Cardiac muscle cell (in vitro differentiated cells and primary cell): ENCODE results near the gene TGIF2. TPM values are rescaled to one million over a fixed set of nuclear protein-coding genes. Genes with fewer than 3 reads are reported as not detected.

Experiments
- DNase-seq, 2 donors: peaks; one replicate each; pipeline versions ENCODE4 v3.0.0 to v3.0.0-alpha.2; 2010 to 2017; ENCODE audit warnings: low read depth in 1 of 2, low spot score in 1 of 2
- H3K27ac ChIP-seq: fragments of 200-600 bp; sonication (generic); 2 replicates; pipeline ENCODE4 v1.5.1; 2016
- H3K27me3 ChIP-seq: fragments of 200-600 bp; sonication (generic); 2 replicates; pipeline ENCODE4 v1.6.0; 2016; ENCODE audit warnings: control low read depth
- H3K36me3 ChIP-seq: fragments of 200-600 bp; sonication (generic); 2 replicates; pipeline ENCODE4 v1.5.1; 2016; ENCODE audit warnings: control low read depth
- H3K4me1 ChIP-seq: fragments of 200-600 bp; sonication (generic); 2 replicates; pipeline ENCODE4 v1.8.1; 2017; ENCODE audit warnings: low read depth, mild to moderate bottlenecking, mixed run types
- H3K4me3 ChIP-seq: fragments of 200-600 bp; sonication (generic); 2 replicates; pipeline ENCODE4 v1.5.1; 2016; ENCODE audit warnings: mild to moderate bottlenecking
- H3K9me3 ChIP-seq: fragments of 200-600 bp; sonication (generic); 2 replicates; pipeline ENCODE4 v1.5.1; 2017; ENCODE audit warnings: low read depth, mild to moderate bottlenecking, control low read depth
- polyA plus RNA-seq: library from polyadenylated mRNA; unstranded; fragments of >200 nt; fragmentation: Nextera tagmentation; extraction: Ambion mirVana; gene quantifications from 2 replicates; pipeline ENCODE4 v1.2.1, GENCODE V29; 2016
- total RNA-seq: library from RNA; depleted of rRNA; stranded (reverse); fragments of >200 nt; gene quantifications from 2 replicates; pipeline ENCODE4 v1.2.3, GENCODE V29; 2016
- TF ChIP-seq, protein P1 (sequence below): IDR thresholded peaks from 2 replicates; pipeline ENCODE4 v1.5.1; 2012; ENCODE audit warnings: low read depth, mild to moderate bottlenecking, low read length

Gene TGIF2
- total and polyA plus RNA-seq, 2 experiments from 2014 or later: 59.4 to 69.5 TPM

DNA sequence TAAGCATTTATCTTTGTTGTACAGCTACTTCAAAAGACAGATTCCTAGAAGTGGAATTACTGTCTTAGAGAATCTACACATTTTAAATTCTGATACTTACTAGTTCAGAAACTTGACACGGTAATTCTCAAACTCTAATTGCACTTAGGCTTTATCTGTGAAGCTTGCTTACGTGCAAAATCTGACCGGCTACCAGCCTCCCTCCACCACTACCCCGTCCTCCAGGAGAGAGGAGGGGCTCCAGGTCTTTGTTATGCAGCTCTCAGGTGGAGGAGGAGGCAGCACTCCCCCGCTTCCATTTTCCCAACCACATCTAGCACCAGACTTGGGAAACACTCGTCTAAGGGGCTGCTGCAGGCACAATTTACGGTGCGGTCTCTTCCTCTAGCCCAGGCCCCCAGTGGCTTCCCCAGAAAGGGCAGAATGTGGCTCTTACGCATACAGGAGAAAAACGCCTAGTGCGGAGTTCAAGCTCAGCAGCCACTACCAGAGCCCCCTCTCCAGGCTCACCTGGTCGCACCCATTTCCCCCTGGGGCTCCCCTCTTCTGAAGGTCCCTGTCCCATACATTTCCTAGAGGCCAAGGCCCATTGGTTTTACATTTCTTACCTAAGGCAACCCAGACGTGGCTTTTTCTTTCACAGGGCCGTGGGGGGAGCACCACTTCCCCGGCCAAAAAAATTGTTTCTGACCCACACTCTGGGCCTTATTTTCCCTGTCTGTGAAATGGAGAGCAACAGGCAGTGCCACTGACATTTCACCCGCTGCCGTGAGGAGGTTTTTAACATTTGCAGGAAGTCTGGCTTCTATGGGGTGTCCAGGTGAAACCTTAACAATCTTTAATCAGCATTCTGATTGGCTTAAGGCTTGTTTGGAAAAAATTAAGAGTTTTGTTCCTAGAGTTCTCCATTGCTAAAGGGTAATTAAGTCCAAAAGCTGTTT lies 1.6 kb upstream of the TGIF2 start:
- H3K27me3 ChIP-seq: no peaks in the 10 kb centered on the region
- DNase-seq: peak in 1 of 2 donors; percentile 78
- peak overlapping the region; percentile 31 for H3K4me3 ChIP-seq
- no peaks in the 10 kb centered on the region for H3K36me3 ChIP-seq
- peaks cover 29% of the 10 kb centered on the region for H3K4me1 ChIP-seq
- H3K9me3 ChIP-seq: no peaks in the 10 kb centered on the region
- TF ChIP-seq, protein P1, sequence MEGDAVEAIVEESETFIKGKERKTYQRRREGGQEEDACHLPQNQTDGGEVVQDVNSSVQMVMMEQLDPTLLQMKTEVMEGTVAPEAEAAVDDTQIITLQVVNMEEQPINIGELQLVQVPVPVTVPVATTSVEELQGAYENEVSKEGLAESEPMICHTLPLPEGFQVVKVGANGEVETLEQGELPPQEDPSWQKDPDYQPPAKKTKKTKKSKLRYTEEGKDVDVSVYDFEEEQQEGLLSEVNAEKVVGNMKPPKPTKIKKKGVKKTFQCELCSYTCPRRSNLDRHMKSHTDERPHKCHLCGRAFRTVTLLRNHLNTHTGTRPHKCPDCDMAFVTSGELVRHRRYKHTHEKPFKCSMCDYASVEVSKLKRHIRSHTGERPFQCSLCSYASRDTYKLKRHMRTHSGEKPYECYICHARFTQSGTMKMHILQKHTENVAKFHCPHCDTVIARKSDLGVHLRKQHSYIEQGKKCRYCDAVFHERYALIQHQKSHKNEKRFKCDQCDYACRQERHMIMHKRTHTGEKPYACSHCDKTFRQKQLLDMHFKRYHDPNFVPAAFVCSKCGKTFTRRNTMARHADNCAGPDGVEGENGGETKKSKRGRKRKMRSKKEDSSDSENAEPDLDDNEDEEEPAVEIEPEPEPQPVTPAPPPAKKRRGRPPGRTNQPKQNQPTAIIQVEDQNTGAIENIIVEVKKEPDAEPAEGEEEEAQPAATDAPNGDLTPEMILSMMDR: no peak
- H3K27ac ChIP-seq: peak overlapping the region; percentile 96

DNA sequence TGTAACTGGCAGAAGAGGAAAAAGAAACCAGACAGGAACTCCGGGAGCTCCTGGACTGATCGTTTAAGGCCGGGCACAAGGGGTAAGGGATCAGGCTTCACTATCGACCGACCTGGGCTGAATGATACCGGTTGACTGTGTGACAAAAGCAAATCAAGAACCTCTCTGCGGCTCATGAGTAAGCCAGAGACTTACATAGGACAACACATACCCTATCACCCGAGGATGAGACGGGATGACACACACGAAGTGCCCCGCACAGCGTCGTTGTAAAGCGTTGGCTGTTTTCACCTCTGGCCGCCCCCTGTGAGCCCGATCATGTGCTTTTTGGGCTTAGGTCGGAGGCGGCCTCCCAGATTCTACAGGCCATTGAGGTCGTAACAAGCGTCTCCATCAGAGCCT lies 695 bp upstream of the TGIF2 start:
- H3K27ac ChIP-seq: peak overlapping the region; percentile 96
- no peaks in the 10 kb centered on the region for H3K27me3 ChIP-seq
- H3K9me3 ChIP-seq: no peaks in the 10 kb centered on the region
- H3K36me3 ChIP-seq: no peaks in the 10 kb centered on the region
- peak; percentile 28 to 36 for DNase-seq
- peak overlapping the region; percentile 31 for H3K4me3 ChIP-seq
- peaks cover 29% of the 10 kb centered on the region for H3K4me1 ChIP-seq
- TF ChIP-seq, protein P1: no peak

DNA sequence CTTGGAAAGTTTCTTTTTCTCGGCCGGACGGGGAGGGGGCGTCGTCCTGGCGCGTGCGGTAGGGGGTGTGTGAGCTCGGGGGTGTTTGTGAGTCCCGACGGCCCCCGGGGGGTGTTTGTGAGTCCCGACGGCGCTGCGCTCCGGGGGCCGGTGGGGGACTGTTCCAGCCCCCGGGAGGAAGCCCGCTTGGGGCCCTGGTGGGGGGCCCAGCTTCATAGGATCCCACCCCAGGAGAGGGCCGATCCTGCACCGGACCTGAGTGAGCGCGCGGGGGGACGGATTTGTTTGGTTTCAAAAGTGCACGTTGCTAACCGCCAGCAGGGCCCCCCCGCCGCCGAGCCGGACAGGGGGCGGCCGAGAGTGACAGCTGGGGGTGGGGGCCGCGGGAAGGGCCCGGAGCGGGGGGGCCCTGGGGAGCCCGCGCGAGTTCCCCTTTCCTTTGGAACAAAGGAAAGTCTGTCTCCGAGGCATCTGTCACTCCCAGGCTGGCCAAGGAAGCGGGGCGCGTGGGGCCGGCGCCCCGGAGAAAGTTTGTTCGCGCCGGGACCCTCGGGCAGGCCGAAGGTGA lies 485 bp downstream of the TGIF2 start:
- peak overlapping the region; percentile 94 for H3K27ac ChIP-seq
- H3K27me3 ChIP-seq: no peaks in the 10 kb centered on the region

DNA sequence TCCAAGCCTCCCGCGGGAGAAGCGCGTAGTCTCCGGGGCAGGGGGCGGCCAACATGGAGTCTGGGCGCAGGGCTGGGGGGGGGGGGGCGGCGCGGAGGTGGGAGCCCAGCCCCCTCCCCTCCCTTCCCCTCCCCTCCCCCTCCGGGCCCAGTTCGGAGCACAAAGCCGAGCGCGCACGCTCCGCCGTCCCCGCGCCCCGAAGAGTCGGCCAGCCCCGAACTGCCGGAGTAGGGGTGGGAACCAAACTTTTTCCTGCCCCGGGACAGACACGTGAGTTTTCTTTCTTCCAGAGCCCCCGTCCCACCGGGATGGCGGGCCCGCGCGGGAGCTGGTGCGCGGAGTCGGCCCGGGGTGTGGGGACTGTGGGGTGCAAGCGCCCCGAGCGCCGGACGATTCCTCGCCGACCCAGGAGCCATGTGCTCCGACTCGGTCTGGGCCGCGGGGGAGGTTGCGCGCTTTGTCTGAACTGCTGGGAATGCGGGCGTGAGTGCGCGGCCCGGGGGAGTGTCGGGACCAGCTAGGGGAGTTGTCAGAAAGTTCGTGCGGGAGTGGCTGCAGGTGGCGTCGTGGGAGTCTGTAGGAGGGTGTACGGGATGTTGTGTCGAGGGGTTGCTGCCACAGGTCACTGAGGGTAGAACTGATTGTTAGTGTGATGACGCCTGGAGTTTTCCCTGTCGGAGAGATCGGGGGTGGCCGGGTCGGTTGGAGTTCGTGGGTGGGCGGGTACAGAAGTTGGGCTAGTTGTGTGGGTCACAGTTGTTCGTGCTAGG lies 1.2 kb downstream of the TGIF2 start:
- peak overlapping the region; percentile 94 for H3K27ac ChIP-seq

More for the DNA sequence above, 485 bp downstream of the TGIF2 start:
- Histone ChIP-seq H3K36me3 (peaks cover under 1% of the 10 kb centered on the region), H3K4me3 (peak overlapping the region; percentile 96), H3K9me3 (no peaks in the 10 kb centered on the region), H3K4me1 (peaks cover 29% of the 10 kb centered on the region)
- DNase-seq: no peak
- TF ChIP-seq, protein P1: no peak

DNA sequence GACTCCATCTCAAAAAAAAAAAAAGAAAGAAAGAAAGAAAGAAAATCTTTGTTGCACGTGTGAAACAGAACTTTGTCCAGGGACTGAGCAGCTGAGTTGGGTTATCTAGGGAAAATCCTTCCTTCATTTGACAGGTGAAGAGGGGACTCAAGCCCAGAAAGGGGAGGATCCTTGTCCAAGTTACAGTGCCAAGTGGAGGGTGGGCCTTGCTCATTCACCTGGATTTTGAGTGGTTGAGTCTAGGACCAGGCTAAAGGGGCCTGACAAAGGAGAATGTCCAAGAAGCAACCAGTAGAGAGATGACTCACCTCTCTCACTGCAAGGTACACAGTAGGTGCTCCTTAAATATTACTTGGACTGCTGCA lies 2.7 kb downstream of the TGIF2 start:
- Histone ChIP-seq H3K4me1 (peaks cover 29% of the 10 kb centered on the region), H3K27ac (peak overlapping the region; percentile 94), H3K9me3 (no peaks in the 10 kb centered on the region), H3K36me3 (peaks cover 16% of the 10 kb centered on the region), H3K27me3 (no peaks in the 10 kb centered on the region), H3K4me3 (no peak overlapping the region)
- no peak for DNase-seq
- TF ChIP-seq, protein P1: no peak

More for the DNA sequence above, 1.2 kb downstream of the TGIF2 start:
- Histone ChIP-seq H3K36me3 (peaks cover 5% of the 10 kb centered on the region), H3K4me1 (peaks cover 29% of the 10 kb centered on the region), H3K9me3 (no peaks in the 10 kb centered on the region), H3K4me3 (peak overlapping the region; percentile 96), H3K27me3 (no peaks in the 10 kb centered on the region)
- peak; percentile 75 to 78 for DNase-seq
- TF ChIP-seq, protein P1: no peak
